GM10266 (cell line): ENCODE results near the gene ADORA2B.

Experiments
- DNase-seq: peaks from one replicate; pipeline ENCODE4 v3.0.0; 2012; ENCODE audit errors: extremely low spot score
- CTCF ChIP-seq: IDR thresholded peaks from 2 replicates; pipeline ENCODE4 v1.5.1; 2012; ENCODE audit warnings: mild to moderate bottlenecking, low read depth; ENCODE audit not compliant: control insufficient read depth, insufficient read depth; ENCODE audit errors: missing control alignments

ADORA2B gene

GRCh38 chr17:15917021-15917437 is 27.9 kb upstream of the ADORA2B start:
- TF ChIP-seq CTCF = no peak

GRCh38 chr17:15917438-15918027 is 27.4 kb upstream of the ADORA2B start:
- DNase-seq = no peak
- TF ChIP-seq CTCF = no peak

More at GRCh38 chr17:15917021-15917437, 27.9 kb upstream of the ADORA2B start:
- DNase-seq = no peak

GRCh38 chr17:15918261-15918660 is 26.7 kb upstream of the ADORA2B start:
- TF ChIP-seq CTCF = no peak
- DNase-seq = no peak

GRCh38 chr17:15918661-15919259 is 26.2 kb upstream of the ADORA2B start:
- TF ChIP-seq CTCF = no peak
- no peak for DNase-seq

DNA sequence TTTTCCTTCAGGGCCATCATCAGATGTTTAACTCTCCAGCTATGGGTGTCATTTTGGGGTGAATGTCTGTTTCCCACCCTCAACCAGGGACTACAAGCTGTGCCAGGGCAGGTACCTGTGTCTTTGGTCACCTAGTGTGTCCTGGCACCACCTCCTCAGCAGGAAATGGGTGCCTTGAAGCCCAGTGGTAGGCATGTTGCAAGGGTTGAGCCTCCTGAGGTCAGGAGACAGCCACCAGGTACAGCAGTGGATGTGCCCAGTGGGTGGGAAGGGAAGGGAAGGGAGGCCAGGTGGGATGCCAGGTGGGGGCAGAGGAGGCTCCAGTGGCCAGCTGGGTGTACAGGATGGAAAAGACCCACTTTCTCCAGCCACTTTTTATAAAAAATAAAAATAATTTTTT is 25.5 kb upstream of the ADORA2B start:
- no peak for DNase-seq
- TF ChIP-seq CTCF = no peak

GRCh38 chr17:15920758-15921239 is 24.1 kb upstream of the ADORA2B start:
- no peak for DNase-seq
- no peak for TF ChIP-seq CTCF

DNA sequence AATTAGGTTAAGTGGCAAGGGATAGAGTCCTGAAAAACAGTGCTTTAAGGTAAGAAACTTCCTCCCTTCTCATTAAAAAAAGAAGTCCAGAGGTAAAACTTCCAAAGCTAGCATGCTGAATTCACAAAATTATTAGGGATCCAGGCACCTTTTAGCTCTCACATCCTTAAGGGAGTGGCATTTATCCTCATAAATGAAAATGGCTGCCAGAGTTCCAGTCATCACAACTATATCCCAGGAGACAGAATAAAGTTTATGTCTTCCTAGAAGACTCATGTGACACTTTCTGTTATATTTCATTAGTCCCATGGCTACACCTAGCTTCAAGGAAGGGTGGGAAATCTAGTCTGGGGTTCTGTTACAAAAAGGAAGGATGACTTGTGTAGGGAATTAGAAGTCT is 23.3 kb upstream of the ADORA2B start:
- no peak for DNase-seq
- TF ChIP-seq CTCF = no peak
